SU-DHL-6 (cell line): Measurements from ENCODE around the gene IL6R.

Source experiments
- H2AFZ ChIP-seq: fragments of 200-600 bp; sonication (generic); 2 replicates; pipeline ENCODE4 v1.6.1; 2014; ENCODE audit warnings: low read depth, mild to moderate bottlenecking, moderate library complexity, mixed read lengths, antibody characterized with exemption, low read length; ENCODE audit not compliant: severe bottlenecking
- H3F3A ChIP-seq: fragments of 200-600 bp; shearing (Covaris generic); 2 replicates; pipeline ENCODE4 v1.6.0; 2016; ENCODE audit warnings: antibody characterized with exemption, mild to moderate bottlenecking; ENCODE audit not compliant: insufficient read depth
- H3K27ac ChIP-seq: fragments of 200-600 bp; sonication (generic); 2 replicates; pipeline ENCODE4 v1.5.1; 2016; ENCODE audit warnings: low read depth, mild to moderate bottlenecking, low read length, moderate library complexity, mixed read lengths
- H3K27me3 ChIP-seq: fragments of 200-600 bp; sonication (generic), shearing (Covaris generic); 2 replicates; pipeline ENCODE4 v1.6.0; 2014; ENCODE audit warnings: mild to moderate bottlenecking, low read length
- H3K36me3 ChIP-seq: fragments of 200-600 bp; sonication (generic); 2 replicates; pipeline ENCODE4 v1.6.1; 2014; ENCODE audit warnings: mild to moderate bottlenecking, low read length, mixed read lengths
- H3K4me2 ChIP-seq: fragments of 300-600, 200-600 bp; shearing (Covaris generic), sonication (generic); 2 replicates; pipeline ENCODE4 v1.6.0; 2014; ENCODE audit warnings: low read length, low read depth, mild to moderate bottlenecking; ENCODE audit not compliant: poor library complexity, severe bottlenecking
- H3K4me3 ChIP-seq: fragments of 200-600 bp; sonication (generic); 2 replicates; pipeline ENCODE4 v1.5.1; 2014; ENCODE audit warnings: antibody characterized with exemption, low read length, mild to moderate bottlenecking, mixed read lengths; ENCODE audit not compliant: insufficient read depth, poor library complexity, severe bottlenecking
- H3K79me2 ChIP-seq: fragments of 200-600 bp; sonication (generic); 2 replicates; pipeline ENCODE4 v1.6.1; 2014; ENCODE audit warnings: mild to moderate bottlenecking, low read length, moderate library complexity; ENCODE audit not compliant: insufficient read depth
- H3K9ac ChIP-seq: fragments of 200-600 bp; sonication (generic); 2 replicates; pipeline ENCODE4 v1.7.0; 2014; ENCODE audit warnings: mild to moderate bottlenecking, low read length
- H3K9me2 ChIP-seq: fragments of 200-600 bp; sonication (generic); replicated peaks from 2 replicates; pipeline ENCODE4 v1.6.1; 2014; ENCODE audit warnings: low read length; ENCODE audit not compliant: insufficient read depth
- H3K9me3 ChIP-seq: fragments of 200-600 bp; sonication (generic); 2 replicates; pipeline ENCODE4 v1.6.1; 2014; ENCODE audit warnings: low read length, mixed read lengths; ENCODE audit not compliant: insufficient read depth
- H4K20me1 ChIP-seq: fragments of 200-600 bp; sonication (generic); 2 replicates; pipeline ENCODE4 v1.6.1; 2014; ENCODE audit warnings: low read depth, mild to moderate bottlenecking, antibody characterized with exemption, low read length, moderate library complexity, mixed read lengths
- CTCF ChIP-seq: fragments of 200-600 bp; sonication (generic); IDR thresholded peaks from one replicate; pipeline ENCODE4 v1.5.1; 2017; ENCODE audit warnings: antibody characterized with exemption, mild to moderate bottlenecking, low read length, moderate library complexity; ENCODE audit not compliant: insufficient read depth, poor library complexity, severe bottlenecking
- EZH2phosphoT487 ChIP-seq: fragments of 200-600 bp; sonication (generic), shearing (Covaris generic); conservative IDR thresholded peaks from 2 replicates; pipeline ENCODE4 v1.6.1; 2018; ENCODE audit warnings: mild to moderate bottlenecking, antibody characterized with exemption, low read length, moderate library complexity, mixed read lengths

IL6R gene

DNA sequence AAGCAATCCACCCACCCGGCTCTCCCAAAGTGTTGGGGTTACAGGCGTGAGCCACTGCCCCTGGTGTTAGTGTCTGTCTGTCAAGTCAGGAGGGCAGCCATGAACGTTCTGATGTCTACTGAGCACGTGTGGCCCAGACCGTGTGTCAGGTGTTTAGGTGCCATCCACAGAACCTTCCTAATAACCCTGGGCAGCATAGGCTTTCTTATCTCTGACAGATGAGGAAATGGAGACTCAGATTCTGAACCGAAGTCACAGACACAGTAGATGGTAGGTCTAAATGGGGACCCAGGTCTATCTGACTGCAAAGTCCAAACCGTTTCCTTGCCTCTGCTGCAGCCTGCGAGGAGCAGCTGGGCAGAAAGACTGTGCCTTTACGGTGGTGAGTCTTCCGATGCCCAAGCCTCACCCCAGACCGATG is 622 bp upstream of the IL6R start:
- H3K36me3 ChIP-seq, result no peaks in the 10 kb centered on the region
- no peaks in the 10 kb centered on the region for H3K9me3 ChIP-seq
- H2AFZ ChIP-seq, result no peak overlapping the region
- no peak overlapping the region for H3K27ac ChIP-seq
- H3K27me3 ChIP-seq, result no peaks in the 10 kb centered on the region; the same call in 1 of the 2 replicates
- no peak overlapping the region for H3K4me3 ChIP-seq
- no peaks in the 10 kb centered on the region for H3F3A ChIP-seq
- no peak for TF ChIP-seq CTCF
- TF ChIP-seq EZH2phosphoT487, result no peak
- no peaks in the 10 kb centered on the region for H4K20me1 ChIP-seq
- no peaks in the 10 kb centered on the region for H3K9me2 ChIP-seq
- no peak overlapping the region for H3K4me2 ChIP-seq
- no peak overlapping the region for H3K9ac ChIP-seq
- H3K79me2 ChIP-seq, result no peaks in the 10 kb centered on the region

GRCh38 chr1:154405747-154406571 is 816 bp downstream of the IL6R start:
- H3K79me2 ChIP-seq, result no peaks in the 10 kb centered on the region
- TF ChIP-seq CTCF (peak; percentile 21), EZH2phosphoT487 (no peak; the same call in 1 of the 2 replicates)
- no peaks in the 10 kb centered on the region for H3K9me2 ChIP-seq
- no peak overlapping the region for H3K4me3 ChIP-seq
- no peaks in the 10 kb centered on the region; the same call in 1 of the 2 replicates for H3K27me3 ChIP-seq
- peak overlapping the region; percentile 34 for H3K4me2 ChIP-seq
- H3K27ac ChIP-seq, result no peak overlapping the region
- no peaks in the 10 kb centered on the region for H3K36me3 ChIP-seq
- H3K9ac ChIP-seq, result no peak overlapping the region
- H3F3A ChIP-seq, result no peaks in the 10 kb centered on the region
- no peaks in the 10 kb centered on the region for H4K20me1 ChIP-seq
- H3K9me3 ChIP-seq, result no peaks in the 10 kb centered on the region
- H2AFZ ChIP-seq, result no peak overlapping the region

GRCh38 chr1:154406572-154406879 is 1.4 kb downstream of the IL6R start:
- Histone ChIP-seq H3K9ac (no peak overlapping the region), H3K79me2 (no peaks in the 10 kb centered on the region), H3K9me2 (no peaks in the 10 kb centered on the region), H3K4me3 (no peak overlapping the region), H4K20me1 (no peaks in the 10 kb centered on the region), H3K36me3 (no peaks in the 10 kb centered on the region), H2AFZ (no peak overlapping the region), H3K27ac (no peak overlapping the region), H3K4me2 (no peak overlapping the region), H3F3A (no peaks in the 10 kb centered on the region), H3K27me3 (no peaks in the 10 kb centered on the region; the same call in 1 of the 2 replicates), H3K9me3 (no peaks in the 10 kb centered on the region)
- TF ChIP-seq CTCF, result no peak
